Fibroblast of skin of back (primary cell): ENCODE results near the gene RBM20.
A peak's percentile ranks its signal among the peaks of the same experiment; 100 is the strongest.
"Not testable (repeated sequence)": the region's sequence is repeated elsewhere in the genome, so short reads cannot be mapped to it uniquely, and the experiment has no call there.

Experiments used
- DNase-seq: peaks from one replicate; pipeline ENCODE4 v3.0.0-alpha.2; 2013

The RBM20 gene

GRCh38 chr10:110625951-110626855, 17.9 kb upstream of the RBM20 start:
- DNase-seq = no peak

GRCh38 chr10:110628161-110628560, 16.0 kb upstream of the RBM20 start:
- no peak for DNase-seq

GRCh38 chr10:110629680-110630191, 14.4 kb upstream of the RBM20 start:
- DNase-seq = peak; percentile 96

- no peak for DNase-seq
Measured at GRCh38 chr10:110631934-110632333, 12.2 kb upstream of the RBM20 start.

GRCh38 chr10:110632591-110633215, 11.4 kb upstream of the RBM20 start:
- peak; percentile 56 for DNase-seq

GRCh38 chr10:110634527-110635209, 9.5 kb upstream of the RBM20 start:
- DNase-seq = no peak

GRCh38 chr10:110636572-110636931, 7.6 kb upstream of the RBM20 start:
- no peak for DNase-seq

- peak; percentile 72 for DNase-seq
Measured at GRCh38 chr10:110636932-110637557, 7.1 kb upstream of the RBM20 start.

- DNase-seq = peak; percentile 45
Measured at GRCh38 chr10:110637558-110638053, 6.5 kb upstream of the RBM20 start.

- DNase-seq = no peak
Measured at GRCh38 chr10:110638319-110638718, 5.8 kb upstream of the RBM20 start.

GRCh38 chr10:110639046-110639445, 5.1 kb upstream of the RBM20 start:
- DNase-seq = peak; percentile 36

- DNase-seq = not testable (repeated sequence)
Measured at GRCh38 chr10:110639858-110640257, 4.3 kb upstream of the RBM20 start.

GRCh38 chr10:110641256-110641655, 2.9 kb upstream of the RBM20 start:
- DNase-seq = peak; percentile 43

GRCh38 chr10:110642204-110643034, 1.7 kb upstream of the RBM20 start:
- DNase-seq = no peak

GRCh38 chr10:110643035-110643652, 992 bp upstream of the RBM20 start:
- peak; percentile 20 for DNase-seq

- no peak for DNase-seq
Measured at GRCh38 chr10:110644598-110645462, 694 bp downstream of the RBM20 start.

GRCh38 chr10:110646417-110647135, 2.4 kb downstream of the RBM20 start:
- no peak for DNase-seq

GRCh38 chr10:110647136-110647430, 2.9 kb downstream of the RBM20 start:
- no peak for DNase-seq

GRCh38 chr10:110648692-110649346, 4.7 kb downstream of the RBM20 start:
- DNase-seq = peak; percentile 34
